Stimulated activated CD4-positive, alpha-beta T cell treated with anti-CD3 and anti-CD28 coated beads, Interleukin-1b, Interleukin-23, amount 100 ng/mL, for 4 hours (primary cell): ENCODE data around the gene COL4A1.

ENCODE experiments used
- DNase-seq, 2 donors: peaks; one replicate each; pipeline ENCODE4 v3.0.0-alpha.2; 2020; ENCODE audit warnings: low read depth in 2 of 2

Gene COL4A1

DNA sequence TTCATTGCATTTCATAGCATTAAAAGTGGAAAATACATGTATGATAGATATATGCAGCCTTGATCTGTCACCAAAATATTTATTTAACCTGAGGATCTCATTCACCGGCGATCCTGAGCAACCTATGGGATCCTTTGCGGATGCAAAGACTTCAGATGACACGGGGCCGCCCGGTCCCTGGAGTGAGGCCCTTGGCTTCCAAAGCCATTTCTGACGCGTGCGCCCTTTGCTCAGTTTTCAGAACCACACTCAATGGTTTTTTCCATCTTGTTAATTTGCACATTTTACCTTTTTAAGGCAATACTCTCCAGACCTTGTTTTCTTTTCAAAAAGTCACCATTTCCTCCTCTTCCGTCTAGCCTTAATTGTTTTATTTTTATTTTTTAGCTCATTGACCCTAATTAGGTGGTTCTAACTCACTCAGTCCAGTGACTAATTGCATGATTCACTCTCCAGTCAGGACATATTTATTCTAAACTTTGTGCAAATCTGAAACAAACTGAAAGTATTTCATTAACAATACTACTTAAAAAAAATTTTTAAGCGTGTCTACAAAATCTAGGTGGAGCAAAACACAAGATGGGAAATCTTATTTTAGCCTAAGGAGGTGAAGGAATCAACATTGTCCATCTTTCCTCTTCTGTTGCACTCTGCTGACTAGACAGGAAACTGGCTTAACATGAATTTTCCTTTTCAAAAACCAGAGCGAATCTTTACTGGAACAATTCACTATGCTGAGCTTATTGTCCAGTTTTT lies 47.9 kb downstream of the COL4A1 start:
- DNase-seq = no peak

GRCh38 chr13:110257408-110257807 lies 49.5 kb downstream of the COL4A1 start:
- no peak for DNase-seq

DNA sequence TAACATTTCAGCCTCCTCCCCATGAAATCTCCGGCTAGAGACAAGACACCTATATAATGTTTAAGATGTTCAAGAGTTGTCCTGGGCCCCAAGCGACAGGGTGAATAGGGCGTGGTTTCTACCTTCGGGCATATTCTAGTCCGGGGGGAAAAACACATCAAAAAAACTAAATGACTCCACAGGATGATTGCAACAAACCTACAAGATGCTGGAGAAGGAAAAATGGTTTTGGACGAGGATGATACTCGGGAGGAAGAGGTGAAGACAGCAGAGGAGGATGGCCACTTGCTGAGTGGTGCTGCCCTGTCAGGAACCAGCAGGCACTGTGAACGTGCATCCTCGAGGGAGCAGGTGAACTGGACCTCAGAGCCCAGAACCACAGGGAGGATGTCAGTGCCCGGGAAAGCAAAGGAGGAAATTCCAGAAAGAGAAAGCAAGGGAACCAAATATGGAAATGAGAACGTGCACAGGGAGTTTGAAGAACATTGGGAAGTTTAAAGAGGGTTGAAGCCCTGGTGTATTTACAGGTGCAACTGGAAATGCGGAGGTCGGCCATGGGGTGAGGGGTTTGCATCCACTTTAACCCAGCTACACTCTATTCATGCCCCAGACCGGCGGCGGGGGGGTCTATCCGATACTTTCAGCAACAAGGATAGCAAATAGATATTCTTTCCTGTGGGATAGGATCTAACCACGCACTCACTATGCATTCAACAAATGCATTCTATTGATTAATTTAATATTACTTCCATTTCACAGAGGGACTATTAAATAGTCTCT lies 50.6 kb downstream of the COL4A1 start:
- DNase-seq = no peak

- DNase-seq = no peak
Measured at GRCh38 chr13:110254751-110255553, 52.0 kb downstream of the COL4A1 start.

- DNase-seq = no peak
Measured at GRCh38 chr13:110254151-110254679, 52.7 kb downstream of the COL4A1 start.

- DNase-seq = no peak
Measured at GRCh38 chr13:110251193-110251819, 55.7 kb downstream of the COL4A1 start.

GRCh38 chr13:110250258-110250891 lies 56.6 kb downstream of the COL4A1 start:
- no peak for DNase-seq

- DNase-seq = no peak
Measured at GRCh38 chr13:110249326-110249725, 57.6 kb downstream of the COL4A1 start.

GRCh38 chr13:110248449-110249143 lies 58.4 kb downstream of the COL4A1 start:
- no peak for DNase-seq

DNA sequence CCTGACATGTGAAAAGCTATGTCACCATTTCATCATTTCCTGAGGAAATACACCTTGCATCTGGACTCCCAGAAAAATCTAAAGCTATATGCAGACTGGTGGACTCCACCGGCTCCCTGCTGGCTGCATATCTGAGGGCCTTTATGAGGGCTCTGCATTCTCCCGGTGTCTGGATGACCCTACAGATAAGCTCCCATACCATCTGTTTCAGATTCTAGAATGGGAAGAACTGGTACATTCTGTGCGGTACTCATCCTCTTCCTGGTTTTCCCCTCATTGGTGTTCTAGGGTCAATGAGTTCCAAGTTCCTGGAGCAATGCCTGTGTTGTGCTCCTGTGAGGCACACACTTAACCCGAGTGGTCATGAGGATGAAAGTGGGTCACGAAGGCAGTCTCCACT lies 60.4 kb downstream of the COL4A1 start:
- no peak for DNase-seq

DNA sequence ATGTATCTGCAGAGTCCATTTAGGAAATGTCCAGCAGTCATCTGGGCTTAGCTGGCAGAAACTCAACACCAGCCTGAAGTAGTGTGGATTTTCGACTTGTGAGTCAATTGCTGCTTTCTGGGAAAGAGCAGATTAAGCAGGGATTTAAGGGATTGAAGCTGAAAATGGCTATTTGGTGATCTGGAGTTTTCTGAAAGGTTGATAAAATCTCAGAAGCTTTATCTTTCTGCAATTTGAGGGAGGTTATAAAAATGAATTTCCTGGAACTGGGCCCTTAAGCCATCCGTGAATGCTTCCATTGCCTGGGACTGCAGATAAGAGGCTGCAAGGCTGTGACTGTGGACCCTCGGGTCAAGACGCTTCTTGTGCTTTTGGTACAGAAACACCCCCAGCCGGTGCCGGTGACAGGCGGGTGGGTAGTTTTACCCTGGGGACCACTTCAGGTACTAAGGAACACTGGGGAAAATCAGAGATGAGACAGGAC lies 61.5 kb downstream of the COL4A1 start:
- DNase-seq = no peak

DNA sequence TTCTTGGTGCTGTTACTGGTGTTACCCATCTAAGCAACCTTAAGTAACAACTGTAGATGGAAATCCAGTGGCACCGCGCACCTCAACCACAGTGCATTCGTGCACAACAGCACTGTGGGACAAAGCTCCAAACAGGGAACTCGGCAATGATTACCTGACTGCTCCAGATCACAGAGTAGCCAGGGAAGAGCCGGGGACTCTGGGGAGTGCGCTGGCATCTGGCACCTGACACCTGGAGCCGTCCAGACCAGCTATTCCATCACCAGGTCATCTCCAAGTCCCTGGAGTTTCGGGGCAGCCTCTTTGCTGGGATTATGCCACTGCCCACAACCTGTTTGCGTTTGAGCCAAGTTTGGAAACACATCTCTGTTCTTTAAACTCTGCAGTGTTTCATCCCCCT lies 62.0 kb downstream of the COL4A1 start:
- DNase-seq = no peak

DNA sequence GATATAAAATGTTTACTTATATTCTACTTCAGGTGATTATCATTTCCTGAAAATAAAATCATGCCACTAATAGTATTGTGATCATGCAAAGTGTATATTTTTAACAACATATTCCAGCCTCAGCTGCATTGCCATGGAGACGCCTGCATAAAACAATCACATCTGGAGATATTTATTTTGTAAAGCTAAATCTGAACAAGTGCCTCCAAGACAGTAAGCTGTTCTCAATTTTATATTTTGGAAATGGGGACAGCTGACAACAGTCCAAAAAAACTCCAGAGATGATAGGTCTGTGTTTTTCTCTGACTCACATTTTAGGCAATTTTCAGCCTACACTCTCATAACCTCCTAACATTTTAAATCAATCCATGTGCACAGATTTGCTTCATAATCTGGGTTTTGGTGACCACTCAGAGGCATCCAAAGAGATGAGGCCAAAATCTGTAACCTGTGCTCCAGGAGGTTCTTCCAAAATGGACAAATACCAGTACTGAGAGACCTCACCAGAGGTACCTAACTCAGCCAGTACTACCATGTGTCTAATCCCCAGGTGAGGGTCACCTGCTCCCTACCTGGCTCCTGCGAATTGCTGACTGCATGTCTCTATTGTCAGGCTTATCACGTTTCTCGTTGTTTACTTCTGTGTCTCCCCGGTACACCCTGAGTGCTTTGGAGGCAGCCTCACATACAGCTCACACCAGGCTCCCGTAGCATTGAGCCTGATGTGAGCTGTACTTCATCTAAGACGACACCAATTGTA lies 62.7 kb downstream of the COL4A1 start:
- no peak for DNase-seq

DNA sequence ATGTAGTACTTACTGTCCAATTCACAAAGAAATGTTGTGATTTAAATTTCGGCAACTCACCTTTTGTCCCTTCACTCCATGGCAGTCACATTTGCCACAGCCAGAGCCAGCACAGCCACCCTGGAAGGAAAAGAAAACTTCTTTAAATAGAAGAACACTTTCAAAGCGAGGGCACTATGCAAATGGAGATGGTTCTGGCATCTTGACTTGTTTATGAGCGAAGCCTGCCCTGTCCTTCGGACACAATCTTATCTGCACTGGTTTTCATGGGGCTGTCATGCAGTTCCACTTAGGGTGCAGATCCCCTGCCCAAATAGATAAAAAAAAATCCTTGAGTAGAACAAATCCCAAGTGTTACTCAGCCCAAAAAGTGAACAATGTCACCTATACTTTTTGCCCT lies 64.3 kb downstream of the COL4A1 start:
- DNase-seq = no peak

- no peak for DNase-seq
Measured at GRCh38 chr13:110240943-110241342, 66.0 kb downstream of the COL4A1 start.

DNA sequence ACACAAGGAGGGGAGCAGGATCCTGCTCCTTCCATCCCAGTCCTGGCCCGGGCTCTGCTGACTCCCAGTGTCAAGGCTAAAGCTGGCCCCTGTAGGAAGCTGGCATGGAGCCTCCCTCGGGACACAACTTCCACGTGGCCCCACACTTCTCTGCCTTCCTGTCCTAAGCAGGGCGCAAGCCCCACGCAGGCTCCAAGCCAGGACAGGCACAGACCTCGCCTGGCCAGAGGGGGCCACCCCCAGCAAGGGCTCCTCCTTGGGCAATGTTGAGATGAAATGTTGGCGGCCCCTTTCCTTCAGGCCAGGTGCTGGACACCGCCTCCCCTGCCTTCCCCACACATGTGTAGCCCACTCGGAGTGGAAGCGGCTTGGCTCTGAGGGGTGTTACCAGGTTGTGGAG lies 66.6 kb downstream of the COL4A1 start:
- no peak for DNase-seq

GRCh38 chr13:110239280-110240125 lies 67.5 kb downstream of the COL4A1 start:
- DNase-seq = no peak

DNA sequence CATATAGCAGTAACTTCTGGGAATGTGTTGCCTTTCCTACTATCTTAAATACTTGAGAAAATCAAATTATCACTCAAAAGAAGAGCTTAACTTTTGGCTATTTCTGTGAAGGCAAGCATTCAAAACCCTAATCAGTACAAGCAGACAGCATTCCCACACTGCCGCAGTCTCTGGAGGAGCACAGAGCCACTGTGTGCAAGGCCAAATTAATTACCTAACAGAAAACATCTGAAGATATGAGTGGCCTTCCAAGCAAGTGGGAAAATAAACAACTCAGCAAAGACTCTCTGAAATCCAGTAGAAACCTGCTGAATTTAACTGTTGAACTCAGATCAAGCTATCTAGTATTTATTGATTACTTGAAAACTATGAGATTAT lies 68.2 kb downstream of the COL4A1 start:
- no peak for DNase-seq
